HL-60 (cell line): ENCODE data around the gene CEACAM5.
"Not testable (repeated sequence)": the region's sequence is repeated elsewhere in the genome, so short reads cannot be mapped to it uniquely, and the experiment has no call there.

Source experiments
- DNase-seq, 2 experiments: peaks; one replicate each; pipeline ENCODE4 v3.0.0-alpha.2; 2010 to 2020; ENCODE audit warnings: low read depth in 1 of 2, low spot score in 1 of 2
- H3K27ac ChIP-seq: fragments of 250-450 bp; sonication (Bioruptor Pico); replicated peaks from 2 replicates; pipeline ENCODE4 v1.5.1; 2020; ENCODE audit warnings: mild to moderate bottlenecking, moderate library complexity
- H3K27me3 ChIP-seq: fragments of 250-450 bp; sonication (Bioruptor Pico); 2 replicates; pipeline ENCODE4 v1.5.1; 2021; ENCODE audit warnings: mild to moderate bottlenecking, moderate library complexity; ENCODE audit not compliant: insufficient read depth, poor library complexity, severe bottlenecking
- H3K4me3 ChIP-seq: replicated peaks from 2 replicates; pipeline ENCODE4 v1.5.1; 2011; ENCODE audit warnings: mild to moderate bottlenecking, control low read depth, low read length; ENCODE audit not compliant: insufficient read depth
- CTCF ChIP-seq: IDR thresholded peaks from one replicate; pipeline ENCODE4 v1.5.1; 2011; ENCODE audit warnings: low read length, control low read depth, inconsistent platforms; ENCODE audit not compliant: insufficient read depth
- GABPA ChIP-seq: IDR thresholded peaks from 2 replicates; pipeline ENCODE4 v1.6.1; 2012; ENCODE audit warnings: low read depth
- POLR2AphosphoS5 ChIP-seq: IDR thresholded peaks from 2 replicates; pipeline ENCODE4 v1.6.1; 2012; ENCODE audit warnings: low read depth
- SPI1 ChIP-seq: IDR thresholded peaks from 2 replicates; pipeline ENCODE4 v1.6.1; 2012; ENCODE audit warnings: low read depth, mild to moderate bottlenecking, borderline replicate concordance
- TF ChIP-seq, protein P1 (sequence below): IDR thresholded peaks from 2 replicates; pipeline ENCODE4 v1.6.1; 2012; ENCODE audit warnings: low read depth; ENCODE audit not compliant: insufficient replicate concordance

Gene CEACAM5

DNA sequence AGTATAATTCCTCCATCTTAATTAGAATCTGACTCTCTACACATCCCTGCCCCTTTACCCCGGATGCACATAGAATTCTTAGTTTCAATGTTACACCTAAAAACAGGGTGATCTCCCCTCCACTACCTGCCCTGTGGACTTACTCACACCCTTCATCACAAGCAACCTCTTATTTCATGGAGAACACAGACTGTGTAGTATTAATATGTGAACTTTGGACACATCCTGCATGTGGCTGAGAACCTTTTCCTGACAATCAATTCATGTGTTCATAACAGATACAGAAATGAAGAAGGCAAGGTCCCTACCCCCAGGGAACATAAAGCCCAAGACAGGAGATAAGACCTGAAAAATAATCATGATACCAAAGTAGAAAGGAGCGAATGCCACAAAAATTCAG, 58.7 kb downstream of the CEACAM5 start:
- Histone ChIP-seq H3K27me3 (no peaks in the 10 kb centered on the region), H3K27ac (no peak overlapping the region), H3K4me3 (no peak overlapping the region)
- TF ChIP-seq, protein P1, sequence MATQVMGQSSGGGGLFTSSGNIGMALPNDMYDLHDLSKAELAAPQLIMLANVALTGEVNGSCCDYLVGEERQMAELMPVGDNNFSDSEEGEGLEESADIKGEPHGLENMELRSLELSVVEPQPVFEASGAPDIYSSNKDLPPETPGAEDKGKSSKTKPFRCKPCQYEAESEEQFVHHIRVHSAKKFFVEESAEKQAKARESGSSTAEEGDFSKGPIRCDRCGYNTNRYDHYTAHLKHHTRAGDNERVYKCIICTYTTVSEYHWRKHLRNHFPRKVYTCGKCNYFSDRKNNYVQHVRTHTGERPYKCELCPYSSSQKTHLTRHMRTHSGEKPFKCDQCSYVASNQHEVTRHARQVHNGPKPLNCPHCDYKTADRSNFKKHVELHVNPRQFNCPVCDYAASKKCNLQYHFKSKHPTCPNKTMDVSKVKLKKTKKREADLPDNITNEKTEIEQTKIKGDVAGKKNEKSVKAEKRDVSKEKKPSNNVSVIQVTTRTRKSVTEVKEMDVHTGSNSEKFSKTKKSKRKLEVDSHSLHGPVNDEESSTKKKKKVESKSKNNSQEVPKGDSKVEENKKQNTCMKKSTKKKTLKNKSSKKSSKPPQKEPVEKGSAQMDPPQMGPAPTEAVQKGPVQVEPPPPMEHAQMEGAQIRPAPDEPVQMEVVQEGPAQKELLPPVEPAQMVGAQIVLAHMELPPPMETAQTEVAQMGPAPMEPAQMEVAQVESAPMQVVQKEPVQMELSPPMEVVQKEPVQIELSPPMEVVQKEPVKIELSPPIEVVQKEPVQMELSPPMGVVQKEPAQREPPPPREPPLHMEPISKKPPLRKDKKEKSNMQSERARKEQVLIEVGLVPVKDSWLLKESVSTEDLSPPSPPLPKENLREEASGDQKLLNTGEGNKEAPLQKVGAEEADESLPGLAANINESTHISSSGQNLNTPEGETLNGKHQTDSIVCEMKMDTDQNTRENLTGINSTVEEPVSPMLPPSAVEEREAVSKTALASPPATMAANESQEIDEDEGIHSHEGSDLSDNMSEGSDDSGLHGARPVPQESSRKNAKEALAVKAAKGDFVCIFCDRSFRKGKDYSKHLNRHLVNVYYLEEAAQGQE, result no peak
- TF ChIP-seq CTCF (no peak), GABPA (no peak), SPI1 (no peak), POLR2AphosphoS5 (no peak)
- no peak for DNase-seq

DNA sequence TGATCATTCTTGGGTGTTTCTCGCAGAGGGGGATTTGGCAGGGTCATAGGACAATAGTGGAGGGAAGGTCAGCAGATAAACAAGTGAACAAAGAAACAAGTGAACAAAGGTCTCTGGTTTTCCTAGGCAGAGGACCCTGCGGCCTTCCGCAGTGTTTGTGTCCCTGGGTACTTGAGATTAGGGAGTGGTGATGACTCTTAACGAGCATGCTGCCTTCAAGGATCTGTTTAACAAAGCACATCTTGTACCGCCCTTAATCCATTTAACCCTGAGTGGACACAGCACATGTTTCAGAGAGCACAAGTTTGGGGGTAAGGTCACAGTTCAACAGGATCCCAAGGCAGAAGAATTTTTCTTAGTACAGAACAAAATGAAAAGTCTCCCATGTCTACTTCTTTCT, 59.7 kb downstream of the CEACAM5 start:
- not testable (repeated sequence) for H3K27ac ChIP-seq, H3K27me3 ChIP-seq, DNase-seq, H3K4me3 ChIP-seq

DNA sequence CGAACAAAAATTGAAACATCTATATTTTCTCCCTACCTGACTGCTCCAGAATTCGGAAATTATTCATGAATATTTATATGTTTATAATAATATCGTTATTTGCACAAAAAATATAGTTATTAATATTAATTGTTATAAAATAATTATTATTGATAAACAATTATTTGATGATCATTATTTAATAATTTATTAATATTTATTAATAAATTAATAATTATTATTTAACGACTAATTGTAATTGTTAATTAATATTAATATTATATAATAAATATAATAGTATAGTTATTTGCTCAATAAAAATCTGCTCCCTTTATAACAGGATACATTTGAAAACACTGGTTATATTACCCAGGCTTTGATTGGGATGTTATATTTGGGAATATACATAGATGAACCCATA, 61.2 kb downstream of the CEACAM5 start:
- no peak for DNase-seq
- Histone ChIP-seq H3K27ac (no peak overlapping the region), H3K27me3 (no peaks in the 10 kb centered on the region), H3K4me3 (no peak overlapping the region)
- TF ChIP-seq, protein P1, result no peak
- TF ChIP-seq GABPA (no peak), SPI1 (no peak), POLR2AphosphoS5 (no peak), CTCF (no peak)

DNA sequence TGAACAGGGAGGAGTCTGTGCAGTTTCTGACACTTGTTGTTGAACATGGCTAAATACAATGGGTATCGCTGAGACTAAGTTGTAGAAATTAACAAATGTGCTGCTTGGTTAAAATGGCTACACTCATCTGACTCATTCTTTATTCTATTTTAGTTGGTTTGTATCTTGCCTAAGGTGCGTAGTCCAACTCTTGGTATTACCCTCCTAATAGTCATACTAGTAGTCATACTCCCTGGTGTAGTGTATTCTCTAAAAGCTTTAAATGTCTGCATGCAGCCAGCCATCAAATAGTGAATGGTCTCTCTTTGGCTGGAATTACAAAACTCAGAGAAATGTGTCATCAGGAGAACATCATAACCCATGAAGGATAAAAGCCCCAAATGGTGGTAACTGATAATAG, 63.0 kb downstream of the CEACAM5 start:
- TF ChIP-seq SPI1 (no peak), CTCF (no peak), POLR2AphosphoS5 (no peak), GABPA (no peak)
- TF ChIP-seq, protein P1, result no peak
- Histone ChIP-seq H3K27me3 (no peaks in the 10 kb centered on the region), H3K27ac (no peak overlapping the region), H3K4me3 (no peak overlapping the region)
- no peak for DNase-seq
